HEK293T (cell line): ENCODE results near the gene SH3D21.

Source experiments
- BHLHE40 ChIP-seq: fragments of 450-650 bp; IDR thresholded peaks from 2 replicates; pipeline ENCODE4 v1.6.1; 2016; ENCODE audit warnings: mild to moderate bottlenecking, moderate library complexity, borderline replicate concordance
- ELF4 ChIP-seq: fragments of 450-650 bp; IDR thresholded peaks from 2 replicates; pipeline ENCODE4 v1.6.1; 2017; ENCODE audit warnings: antibody characterized with exemption
- FOXA1 ChIP-seq: fragments of 450-650 bp; IDR thresholded peaks from 2 replicates; pipeline ENCODE4 v1.6.1; 2016; ENCODE audit warnings: mild to moderate bottlenecking
- FOXK2 ChIP-seq: fragments of 450-650 bp; IDR thresholded peaks from 2 replicates; pipeline ENCODE4 v1.6.1; 2016; ENCODE audit warnings: mild to moderate bottlenecking
- HDGF ChIP-seq: fragments of 450-650 bp; IDR thresholded peaks from 2 replicates; pipeline ENCODE4 v1.6.1; 2017; ENCODE audit warnings: antibody characterized with exemption, borderline replicate concordance
- NFRKB ChIP-seq: fragments of 450-650 bp; IDR thresholded peaks from 2 replicates; pipeline ENCODE4 v1.6.1; 2016; ENCODE audit warnings: mild to moderate bottlenecking, moderate library complexity
- PKNOX1 ChIP-seq: fragments of 450-650 bp; IDR thresholded peaks from 2 replicates; pipeline ENCODE4 v1.6.1; 2016
- SUZ12 ChIP-seq: fragments of 450-650 bp; IDR thresholded peaks from 2 replicates; pipeline ENCODE4 v1.6.1; 2016; ENCODE audit warnings: mild to moderate bottlenecking
- ZNF384 ChIP-seq: fragments of 450-650 bp; IDR thresholded peaks from 2 replicates; pipeline ENCODE4 v1.6.1; 2016

- TF ChIP-seq ZNF384 (no peak), SUZ12 (no peak), HDGF (no peak), FOXK2 (no peak), NFRKB (no peak), ELF4 (no peak), PKNOX1 (no peak), FOXA1 (no peak), BHLHE40 (no peak)
Observed at GRCh38 chr1:36279110-36279788, 26.9 kb upstream of the SH3D21 start.
